ENCODE data around the gene NF2.

Gene NF2

GRCh38 chr22:29704528-29705285 is 101.3 kb downstream of the NF2 start:
- DNase-seq: no peak

GRCh38 chr22:29705651-29706050 is 102.2 kb downstream of the NF2 start:
- no peak for DNase-seq

- no peak for DNase-seq
These were observed 103.1 kb downstream of the NF2 start for GRCh38 chr22:29706486-29706885.

- no peak for DNase-seq
These were observed 103.6 kb downstream of the NF2 start for GRCh38 chr22:29707010-29707409.

- DNase-seq: no peak
These were observed 104.0 kb downstream of the NF2 start for GRCh38 chr22:29707471-29707870.

- DNase-seq: no peak
These were observed 106.8 kb downstream of the NF2 start for GRCh38 chr22:29710193-29710592.

GRCh38 chr22:29710922-29711593 is 107.6 kb downstream of the NF2 start:
- no peak for DNase-seq

DNA sequence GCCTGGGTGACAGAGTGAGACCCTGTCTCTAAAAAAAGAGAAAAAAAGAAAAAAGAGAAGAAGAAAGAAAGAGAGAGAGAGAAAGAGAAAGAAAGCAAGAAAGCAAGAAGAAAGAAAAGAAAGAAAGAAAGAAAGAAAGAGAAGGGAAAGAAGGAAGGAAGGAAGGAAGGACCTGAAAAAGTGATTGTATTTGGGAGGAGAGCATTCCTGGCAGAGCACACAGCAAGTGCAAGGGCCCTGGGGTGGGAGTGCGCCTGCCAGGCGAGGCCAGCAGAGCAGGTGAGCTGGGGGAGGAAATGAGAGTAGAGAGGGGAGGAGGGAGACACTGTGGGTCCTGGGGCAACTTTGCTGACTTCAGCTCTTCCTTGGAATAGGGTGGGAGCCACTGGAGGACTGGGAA is 108.7 kb downstream of the NF2 start:
- no peak for DNase-seq

- no peak for DNase-seq
These were observed 109.8 kb downstream of the NF2 start for GRCh38 chr22:29713156-29713727.

GRCh38 chr22:29715240-29715639 is 111.8 kb downstream of the NF2 start:
- DNase-seq: no peak

DNA sequence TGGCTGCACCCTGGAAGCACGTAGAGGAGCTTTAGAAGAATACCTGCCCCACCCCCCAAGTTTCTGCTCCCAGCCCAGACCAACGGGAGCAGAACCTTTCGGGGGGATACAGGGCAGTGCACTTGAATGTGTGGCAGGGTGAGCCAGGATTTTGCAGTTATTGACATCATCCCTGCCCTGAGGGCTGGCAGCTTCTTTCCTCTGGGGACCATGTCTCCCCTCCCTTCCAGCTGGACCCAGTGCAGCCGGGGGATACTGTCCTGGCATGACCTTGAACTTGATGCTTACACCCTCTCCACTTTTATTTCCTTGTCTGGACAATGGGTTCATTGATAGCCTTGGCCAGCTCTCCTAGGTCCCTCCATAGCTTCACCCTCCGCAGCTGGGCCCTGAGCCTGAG is 112.3 kb downstream of the NF2 start:
- DNase-seq: no peak

DNA sequence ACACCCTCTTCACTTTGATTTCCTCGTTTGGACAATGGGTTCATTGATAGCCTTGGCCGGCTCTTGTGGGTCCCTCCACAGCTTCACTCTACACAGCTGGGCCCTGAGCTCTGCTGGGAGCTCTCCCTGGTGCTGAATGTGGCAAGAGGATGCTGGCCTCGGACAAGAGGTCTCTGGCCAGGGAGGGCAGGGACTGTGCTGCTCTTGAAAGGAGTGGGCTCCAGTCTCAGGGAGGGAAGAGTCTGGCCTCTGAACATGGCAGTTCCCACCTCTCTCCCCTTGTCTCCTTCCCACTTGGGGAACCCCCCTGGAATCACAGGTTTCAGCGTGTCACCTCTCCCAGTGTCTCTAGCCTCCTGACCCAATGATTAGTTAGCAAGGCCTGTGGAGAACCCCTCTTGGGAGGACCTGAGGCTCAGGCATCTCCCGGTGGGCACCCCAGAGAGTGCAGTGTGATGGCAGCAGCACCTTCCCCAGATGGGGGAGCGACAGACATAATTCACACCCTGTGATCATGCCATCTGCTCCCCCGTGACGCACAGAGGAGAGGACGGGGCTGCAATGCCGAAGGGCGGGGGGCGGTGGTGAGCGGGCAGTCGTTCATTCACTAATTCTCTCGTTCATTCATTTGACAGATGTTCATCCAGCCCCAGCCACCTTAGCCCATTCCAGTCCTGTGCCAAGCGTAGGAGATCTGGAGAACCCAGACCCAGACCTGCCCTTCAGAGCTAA is 113.5 kb downstream of the NF2 start:
- DNase-seq: no peak

DNA sequence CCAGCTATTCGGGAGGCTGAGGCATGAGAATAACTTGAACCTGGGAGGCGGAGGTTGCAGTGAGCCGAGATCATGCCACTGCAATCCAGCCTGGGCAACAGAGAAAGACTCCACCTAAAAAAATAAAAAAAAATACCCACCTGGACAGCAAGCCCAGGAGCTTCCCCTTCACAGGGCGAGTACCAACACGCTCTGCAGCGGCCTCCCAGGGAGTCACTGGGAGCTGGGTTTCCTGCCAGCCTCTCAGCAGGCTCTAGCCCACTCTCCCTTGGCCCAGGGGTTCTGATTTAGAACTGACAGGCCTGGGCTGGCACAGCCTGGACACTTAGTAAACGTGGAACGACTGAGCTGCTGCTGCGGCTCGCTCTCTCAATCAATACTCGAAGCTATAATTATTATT is 114.4 kb downstream of the NF2 start:
- DNase-seq: no peak

GRCh38 chr22:29718949-29719898 is 115.8 kb downstream of the NF2 start:
- no peak for DNase-seq

- no peak for DNase-seq
These were observed 116.6 kb downstream of the NF2 start, which contains the start of gene CABP7 for GRCh38 chr22:29719899-29720645. CABP7 (plus strand) TSS chr22:29720003; CDS start chr22:29720425, 422 bp downstream.

DNA sequence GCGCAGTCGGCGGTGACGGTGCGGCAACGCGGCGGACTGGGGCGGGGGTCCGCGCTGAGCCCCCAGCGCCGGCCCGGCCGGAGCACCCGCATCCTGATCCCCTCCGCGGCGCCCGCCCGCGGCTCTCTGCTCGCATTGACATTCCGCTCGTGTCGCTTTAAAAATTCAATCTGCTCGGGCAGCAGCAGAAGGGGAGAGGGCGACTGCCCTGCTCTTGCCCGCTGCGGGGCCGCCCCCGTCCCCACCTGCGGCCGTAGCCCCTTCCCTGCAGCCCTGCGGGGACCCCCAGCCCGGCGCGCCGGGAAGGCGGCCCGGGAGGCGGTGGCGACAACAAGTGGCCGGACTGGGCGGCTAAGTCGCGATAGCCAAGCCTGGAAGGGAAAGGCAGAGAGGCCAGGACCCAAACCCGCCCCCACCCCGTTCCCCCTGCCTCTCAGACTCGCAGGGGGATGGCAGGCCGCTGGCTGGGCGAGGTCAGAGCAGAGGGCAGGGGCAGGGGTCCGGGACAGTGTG is 117.4 kb downstream of the NF2 start:
- no peak for DNase-seq

DNA sequence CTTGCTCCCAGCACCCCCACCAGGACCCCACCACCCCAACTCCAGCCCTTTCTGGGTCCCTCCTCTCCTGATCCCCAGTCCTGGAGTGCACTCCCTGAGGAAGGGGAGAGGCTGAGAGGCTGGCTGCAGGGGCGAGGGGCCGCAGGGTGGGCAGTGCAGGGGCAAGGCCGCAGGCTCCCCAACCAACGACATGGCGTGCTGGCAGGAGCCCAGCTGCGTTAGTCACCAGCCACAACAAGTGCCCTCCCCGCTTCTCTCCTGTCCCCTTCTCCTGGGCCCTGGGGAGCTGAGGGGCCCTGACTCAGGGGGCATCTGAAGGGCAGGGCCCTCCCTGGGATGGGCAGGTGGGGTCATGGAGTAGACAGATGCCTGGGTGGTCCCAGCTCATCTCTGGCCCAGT is 118.7 kb downstream of the NF2 start:
- no peak for DNase-seq

DNA sequence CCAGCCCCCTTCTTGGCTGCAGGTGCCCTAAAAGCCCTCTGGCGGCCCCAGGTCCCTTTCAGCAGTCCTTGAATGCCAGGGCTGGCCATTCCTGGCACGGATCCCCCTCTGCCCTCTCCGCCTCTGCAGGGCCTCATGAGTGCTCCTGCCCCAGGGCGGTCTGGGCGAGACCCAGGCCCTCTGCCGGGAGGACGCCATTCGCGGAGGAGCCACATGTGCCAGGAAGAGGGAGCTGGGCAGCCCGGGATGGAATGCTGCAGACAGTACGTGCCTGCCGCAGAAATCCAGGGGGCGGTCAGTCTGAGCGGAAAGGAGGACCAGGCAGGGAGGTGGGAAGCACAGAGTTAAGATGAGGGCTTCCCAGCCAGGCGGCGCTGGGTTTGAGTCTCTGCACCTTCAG is 119.2 kb downstream of the NF2 start:
- no peak for DNase-seq

GRCh38 chr22:29723766-29724165 is 120.3 kb downstream of the NF2 start:
- no peak for DNase-seq

GRCh38 chr22:29724843-29725242 is 121.4 kb downstream of the NF2 start:
- DNase-seq: no peak

DNA sequence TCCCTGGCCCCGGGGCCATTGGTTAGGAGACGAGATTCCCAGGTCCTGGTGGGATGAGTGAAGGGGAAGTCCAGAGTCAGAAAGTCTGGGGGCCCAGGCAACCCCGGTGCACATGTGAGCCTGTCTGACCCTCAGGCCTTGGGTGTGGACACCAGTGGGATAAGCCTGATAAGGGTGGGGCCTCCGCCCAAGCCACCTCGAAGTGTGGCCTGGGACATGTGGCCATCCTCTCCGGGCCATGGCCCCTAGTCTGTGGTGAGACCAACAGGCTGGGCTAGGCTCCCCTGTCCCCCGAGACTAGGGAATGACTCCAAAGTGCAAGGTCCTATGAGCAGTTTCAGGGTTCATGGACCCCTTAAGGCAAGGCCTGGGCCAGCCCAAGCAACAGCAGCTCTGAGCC is 122.7 kb downstream of the NF2 start:
- no peak for DNase-seq

All from CD4-positive, alpha-beta T cell treated with Interleukin-17A for 1 hour (primary cell).